ENCODE results near the gene RNF10.
A peak's percentile ranks its signal among the peaks of the same experiment; 100 is the strongest.
"Not testable (repeated sequence)": the region's sequence is repeated elsewhere in the genome, so short reads cannot be mapped to it uniquely, and the experiment has no call there.

The RNF10 gene

GRCh38 chr12:120534203-120534702 is at the start of gene RNF10:
RNF10 (plus strand) TSS chr12:120534356; CDS start chr12:120534812, 456 bp downstream.
- H3K36me3 ChIP-seq (ENCODE audit: control insufficient read depth, low read length) = peaks cover 47% of the 10 kb centered on the region
- H3F3A ChIP-seq (ENCODE audit: control insufficient read depth, insufficient read depth) = 0 out of 2 replicates have a peak, but pooled peaks cover 3% of the 10 kb centered on the region
- H3K79me2 ChIP-seq (ENCODE audit: control insufficient read depth, low read length) = peaks cover 52% of the 10 kb centered on the region
- peaks cover 62% of the 10 kb centered on the region for H3K4me1 ChIP-seq (ENCODE audit: control insufficient read depth, low read length)
- TF ChIP-seq CTCF (IDR thresholded peaks at IDR 0.05; ENCODE audit: low read depth, low read length, poor library complexity, severe bottlenecking) = no peak
- no peaks in the 10 kb centered on the region for H3K9me3 ChIP-seq (ENCODE audit: control insufficient read depth, insufficient read depth, low read length)
- H3K27ac ChIP-seq (ENCODE audit: low read depth, low read length) = peak within 1 kb of the TSS; percentile 62
- peak within 1 kb of the TSS; percentile 88 for H3K4me3 ChIP-seq (ENCODE audit: low read length)
- H4K20me1 ChIP-seq (ENCODE audit: control insufficient read depth, insufficient read depth, low read depth, low read length) = peaks cover 28% of the 10 kb centered on the region
- H3K9me2 ChIP-seq (replicated peaks; ENCODE audit: control insufficient read depth, low read length) = no peaks in the 10 kb centered on the region
- H3K27me3 ChIP-seq (ENCODE audit: control insufficient read depth, low read length) = no peaks in the 10 kb centered on the region
- peak within 1 kb of the TSS; percentile 94 for H3K4me2 ChIP-seq (ENCODE audit: low read length)

DNA sequence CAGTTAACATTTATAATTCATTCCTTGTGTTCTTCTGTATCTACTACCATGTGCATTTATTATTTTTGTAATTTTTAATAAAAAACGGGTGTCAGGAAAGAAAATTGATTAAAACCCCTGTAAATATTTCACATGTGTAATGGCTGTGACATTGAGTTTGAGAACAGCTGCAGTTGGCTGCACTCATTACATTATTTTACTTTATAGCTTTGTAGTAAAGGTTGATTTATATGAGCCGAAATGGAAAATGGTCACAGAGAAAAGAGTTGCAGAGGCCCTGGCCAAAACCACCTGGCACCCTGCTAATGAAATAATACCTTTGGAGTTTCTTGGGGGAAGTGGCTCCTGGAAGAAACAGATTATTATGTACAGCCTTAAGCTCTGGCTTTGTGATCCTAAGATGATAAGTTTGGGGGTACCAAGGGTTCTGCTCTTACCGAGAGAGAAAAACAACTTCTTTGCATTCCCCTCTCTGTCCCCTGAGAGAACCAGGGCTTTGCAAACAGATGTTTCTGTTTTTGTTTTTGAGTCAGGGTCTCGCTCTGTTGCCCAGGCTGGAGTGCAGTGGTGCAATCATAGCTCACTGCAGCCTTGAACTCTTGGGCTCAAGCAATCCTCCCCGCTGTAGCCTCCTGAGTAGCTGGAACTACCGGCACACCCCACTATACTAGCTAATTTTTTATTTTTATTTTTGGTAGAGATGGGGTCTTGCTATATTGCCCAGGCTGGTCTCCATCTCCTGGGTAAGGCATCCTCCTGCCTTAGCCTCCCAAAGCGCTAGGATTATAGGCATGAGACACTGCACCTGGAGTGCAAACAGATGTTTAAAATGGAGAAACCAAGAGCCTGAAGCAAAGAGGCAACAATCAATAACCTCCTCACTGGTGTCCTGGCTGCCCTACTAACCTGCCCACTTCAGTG is 47.9 kb upstream of the RNF10 start:
- no peaks in the 10 kb centered on the region for H3K79me2 ChIP-seq (ENCODE audit: control insufficient read depth, low read length)
- H3K4me2 ChIP-seq (ENCODE audit: low read length) = peak overlapping the region; percentile 46
- no peak for TF ChIP-seq EZH2phosphoT487 (IDR thresholded peaks at IDR 0.05; ENCODE audit: borderline replicate concordance, low read length)
- TF ChIP-seq CTCF (IDR thresholded peaks at IDR 0.05; ENCODE audit: low read depth, low read length, poor library complexity, severe bottlenecking) = no peak
- peaks cover 4% of the 10 kb centered on the region; the same call in 1 of the 2 replicates for H3K36me3 ChIP-seq (ENCODE audit: control insufficient read depth, low read length)
- H3K9me3 ChIP-seq (ENCODE audit: control insufficient read depth, insufficient read depth, low read length) = no peaks in the 10 kb centered on the region
- H3K4me3 ChIP-seq (ENCODE audit: low read length) = peak overlapping the region; percentile 26; the same call in 1 of the 2 replicates
- H4K20me1 ChIP-seq (ENCODE audit: control insufficient read depth, insufficient read depth, low read depth, low read length) = no peaks in the 10 kb centered on the region
- H3F3A ChIP-seq (ENCODE audit: control insufficient read depth, insufficient read depth) = peaks cover 5% of the 10 kb centered on the region
- no peaks in the 10 kb centered on the region for H3K27me3 ChIP-seq (ENCODE audit: control insufficient read depth, low read length)
- H3K27ac ChIP-seq (ENCODE audit: low read depth, low read length) = peak overlapping the region; percentile 46
- H3K4me1 ChIP-seq (ENCODE audit: control insufficient read depth, low read length) = peaks cover 34% of the 10 kb centered on the region
- no peaks in the 10 kb centered on the region for H3K9me2 ChIP-seq (replicated peaks; ENCODE audit: control insufficient read depth, low read length)

DNA sequence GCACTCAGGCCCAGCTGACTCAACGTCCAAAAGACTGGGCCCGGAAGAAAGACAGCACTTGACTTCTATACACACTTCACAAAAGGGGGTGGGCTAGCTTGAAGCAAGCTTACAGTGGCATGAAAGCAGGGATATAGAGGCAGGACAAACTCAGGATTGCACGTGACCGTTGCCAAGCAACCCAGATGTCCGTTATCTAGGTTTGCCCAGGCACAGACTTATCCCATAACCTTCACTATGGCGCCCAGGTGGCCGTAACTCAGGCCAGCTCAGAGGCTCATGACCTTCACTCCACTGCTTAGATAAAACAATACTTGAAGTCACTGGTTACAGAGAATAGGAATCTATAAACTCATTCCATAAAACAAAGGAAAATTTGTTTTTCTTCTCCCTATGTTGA is 46.6 kb upstream of the RNF10 start:
- peaks cover 34% of the 10 kb centered on the region for H3K4me1 ChIP-seq (ENCODE audit: control insufficient read depth, low read length)
- H3K79me2 ChIP-seq (ENCODE audit: control insufficient read depth, low read length); H3K27me3 ChIP-seq (ENCODE audit: control insufficient read depth, low read length); H3K36me3 ChIP-seq (ENCODE audit: control insufficient read depth, low read length); H3F3A ChIP-seq (ENCODE audit: control insufficient read depth, insufficient read depth); H4K20me1 ChIP-seq (ENCODE audit: control insufficient read depth, insufficient read depth, low read depth, low read length); H3K4me2 ChIP-seq (ENCODE audit: low read length); H3K9me3 ChIP-seq (ENCODE audit: control insufficient read depth, insufficient read depth, low read length); H3K27ac ChIP-seq (ENCODE audit: low read depth, low read length); H3K4me3 ChIP-seq (ENCODE audit: low read length); H3K9me2 ChIP-seq (replicated peaks; ENCODE audit: control insufficient read depth, low read length): not testable (repeated sequence)

- H3F3A ChIP-seq (ENCODE audit: control insufficient read depth, insufficient read depth) = peaks cover 7% of the 10 kb centered on the region
- H3K36me3 ChIP-seq (ENCODE audit: control insufficient read depth, low read length) = peaks cover 10% of the 10 kb centered on the region; the same call in 1 of the 2 replicates
- no peaks in the 10 kb centered on the region for H3K27me3 ChIP-seq (ENCODE audit: control insufficient read depth, low read length)
- TF ChIP-seq EZH2phosphoT487 (IDR thresholded peaks at IDR 0.05; ENCODE audit: borderline replicate concordance, low read length) (no peak), CTCF (IDR thresholded peaks at IDR 0.05; ENCODE audit: low read depth, low read length, poor library complexity, severe bottlenecking) (no peak)
- no peaks in the 10 kb centered on the region for H3K9me2 ChIP-seq (replicated peaks; ENCODE audit: control insufficient read depth, low read length)
- no peak overlapping the region for H3K27ac ChIP-seq (ENCODE audit: low read depth, low read length)
- no peak overlapping the region for H3K4me2 ChIP-seq (ENCODE audit: low read length)
- peaks cover 34% of the 10 kb centered on the region for H3K4me1 ChIP-seq (ENCODE audit: control insufficient read depth, low read length)
- H4K20me1 ChIP-seq (ENCODE audit: control insufficient read depth, insufficient read depth, low read depth, low read length) = no peaks in the 10 kb centered on the region
- H3K4me3 ChIP-seq (ENCODE audit: low read length) = no peak overlapping the region
- no peaks in the 10 kb centered on the region for H3K9me3 ChIP-seq (ENCODE audit: control insufficient read depth, insufficient read depth, low read length)
- H3K79me2 ChIP-seq (ENCODE audit: control insufficient read depth, low read length) = no peaks in the 10 kb centered on the region
Measured at GRCh38 chr12:120488057-120488640, 46.0 kb upstream of the RNF10 start.

Data from DOHH2 (cell line).